ENCODE measurements around the gene RNF126.

GRCh38 chr19:709965-710571 is 47.1 kb upstream of the RNF126 start:
- TF ChIP-seq POLR2A (IDR thresholded peaks at IDR 0.05; ENCODE audit: low read length) (no peak), GATA1 (IDR thresholded peaks at IDR 0.05; ENCODE audit: low read depth, low read length) (no peak)
